HG02588 (cell line): ENCODE measurements around the gene FAM156A.
"Not testable (repeated sequence)": the region's sequence is repeated elsewhere in the genome, so short reads cannot be mapped to it uniquely, and the experiment has no call there.

ENCODE experiments used
- ATAC-seq: cut with Tn5 transposase; IDR thresholded peaks from one replicate; pipeline ENCODE4 v1.9.1; 2021; ENCODE audit warnings: mild to moderate bottlenecking, moderate library complexity; ENCODE audit not compliant: unreplicated experiment

The FAM156A gene, protein sequence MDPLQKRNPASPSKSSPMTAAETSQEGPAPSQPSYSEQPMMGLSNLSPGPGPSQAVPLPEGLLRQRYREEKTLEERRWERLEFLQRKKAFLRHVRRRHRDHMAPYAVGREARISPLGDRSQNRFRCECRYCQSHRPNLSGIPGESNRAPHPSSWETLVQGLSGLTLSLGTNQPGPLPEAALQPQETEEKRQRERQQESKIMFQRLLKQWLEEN

DNA sequence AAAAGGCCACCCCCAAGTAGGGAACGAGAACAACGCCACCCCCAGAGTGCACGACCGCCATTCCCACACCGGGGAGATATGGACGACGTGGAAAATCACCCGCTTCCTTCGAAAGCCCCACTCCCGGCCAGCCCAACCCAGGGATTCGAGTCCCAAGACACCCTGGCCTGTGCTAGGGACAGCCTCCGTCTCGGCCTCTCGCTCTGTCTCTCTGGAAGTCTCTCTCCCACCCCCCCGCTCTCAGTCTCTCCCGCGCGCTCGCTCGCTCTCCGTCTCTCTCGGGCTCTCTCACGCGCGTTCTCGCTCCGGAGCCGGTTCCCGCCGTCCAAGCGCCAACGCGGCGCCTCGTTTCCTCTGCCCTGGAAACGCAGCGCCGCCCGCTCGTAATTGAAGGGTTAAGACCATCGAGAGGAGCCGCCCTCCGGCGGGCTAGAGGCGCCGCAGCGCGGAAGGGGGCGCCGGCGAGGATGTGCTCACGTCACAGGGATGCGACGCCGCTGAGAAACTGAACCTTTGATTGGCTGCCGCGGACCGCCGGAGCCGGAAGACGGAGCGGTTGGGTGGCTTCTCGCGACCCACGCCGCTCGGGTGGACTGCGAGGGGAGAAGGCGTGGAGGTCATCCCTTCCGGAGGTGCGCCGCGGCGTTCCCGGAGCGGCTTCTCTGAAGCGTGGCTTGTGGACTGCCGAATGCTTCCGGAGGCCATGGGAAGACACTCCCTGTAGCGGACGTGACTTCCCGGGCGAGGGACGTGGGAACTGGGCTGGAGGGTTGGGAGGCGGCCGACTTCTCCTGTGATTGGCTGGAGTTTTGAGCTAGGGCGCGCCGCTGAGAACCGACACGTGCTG, at the start of gene FAM156A:
FAM156A (minus strand) TSS at position 406 of the 847 bp plus-strand sequence. CDS start 9,930 bp downstream, outside the sequence.
- ATAC-seq: peak; percentile 84

DNA sequence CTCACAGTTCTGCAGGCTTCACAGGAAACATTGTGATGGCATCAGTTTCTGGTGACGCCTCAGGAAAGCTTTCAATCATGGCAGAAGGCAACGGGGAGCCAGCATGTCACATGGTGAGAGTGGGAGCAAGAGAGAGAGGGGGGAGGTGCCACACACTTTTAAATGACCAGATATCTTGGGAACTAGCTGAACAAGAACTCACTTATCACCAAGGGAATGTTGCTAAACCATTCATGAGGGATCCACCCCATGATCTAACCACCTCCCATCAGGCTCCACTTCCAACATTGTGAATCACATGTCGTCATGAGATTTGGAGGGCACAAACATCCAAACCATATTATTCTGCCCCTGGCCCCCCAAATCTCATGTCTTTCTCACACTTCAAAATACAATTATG, 47.0 kb upstream of the FAM156A start:
- no peak for ATAC-seq

DNA sequence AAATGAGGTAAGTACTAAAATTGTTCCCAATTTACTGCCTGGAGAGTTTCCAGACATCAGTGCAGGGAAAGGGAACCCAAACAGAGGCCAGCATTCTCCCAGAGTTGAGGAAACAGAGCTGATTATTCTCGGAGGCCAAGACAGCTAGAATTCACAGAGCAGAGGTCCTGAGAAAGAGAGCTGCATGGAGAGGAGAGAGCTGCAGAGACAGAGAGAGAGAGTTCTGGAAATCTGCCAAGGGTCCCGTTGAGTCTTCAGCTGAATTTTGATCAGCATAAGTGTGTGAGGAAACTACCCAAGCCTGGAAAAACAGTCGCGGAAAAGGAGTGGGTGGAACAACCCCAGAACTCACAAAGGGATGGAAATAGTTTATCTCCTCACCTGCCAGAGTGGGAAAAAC, 46.5 kb upstream of the FAM156A start:
- no peak for ATAC-seq

DNA sequence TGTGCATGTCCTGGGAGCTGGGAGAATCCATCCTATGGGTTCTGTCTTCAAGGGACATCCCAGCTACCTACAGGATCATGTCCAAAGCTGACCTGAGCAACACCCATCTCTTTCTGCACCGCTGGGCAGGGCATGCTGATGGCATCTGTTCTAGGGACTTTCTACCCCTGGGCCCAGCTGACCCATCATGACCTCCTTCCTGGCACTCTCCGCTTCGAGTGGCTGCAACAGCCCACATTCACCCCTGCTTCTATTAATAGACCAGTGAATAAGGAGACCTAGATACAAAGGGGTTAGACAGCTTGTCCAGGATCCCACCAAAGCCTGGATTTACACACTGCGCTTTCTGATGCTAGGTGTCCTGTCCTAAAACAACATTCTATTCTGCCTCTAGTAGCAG, 45.7 kb upstream of the FAM156A start:
- ATAC-seq: no peak

DNA sequence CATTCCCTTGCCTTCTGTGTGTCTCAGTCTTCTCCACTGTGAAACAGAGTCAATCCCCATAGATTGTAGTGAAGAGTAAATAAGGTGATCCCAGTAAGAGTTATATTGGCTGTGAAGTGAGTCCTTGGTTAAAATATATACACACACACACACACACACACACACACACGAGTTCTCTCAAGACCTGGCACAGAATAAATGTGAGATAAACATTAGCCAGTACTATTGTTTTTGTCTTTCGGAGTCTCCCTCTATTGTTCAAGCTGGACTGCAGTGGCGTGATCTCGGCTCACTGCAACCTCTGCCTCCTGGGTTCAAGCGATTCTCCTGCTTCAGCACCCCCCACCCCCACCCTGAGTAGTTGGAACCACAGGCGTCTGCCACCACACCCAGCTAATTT, 44.8 kb upstream of the FAM156A start:
- ATAC-seq: no peak

DNA sequence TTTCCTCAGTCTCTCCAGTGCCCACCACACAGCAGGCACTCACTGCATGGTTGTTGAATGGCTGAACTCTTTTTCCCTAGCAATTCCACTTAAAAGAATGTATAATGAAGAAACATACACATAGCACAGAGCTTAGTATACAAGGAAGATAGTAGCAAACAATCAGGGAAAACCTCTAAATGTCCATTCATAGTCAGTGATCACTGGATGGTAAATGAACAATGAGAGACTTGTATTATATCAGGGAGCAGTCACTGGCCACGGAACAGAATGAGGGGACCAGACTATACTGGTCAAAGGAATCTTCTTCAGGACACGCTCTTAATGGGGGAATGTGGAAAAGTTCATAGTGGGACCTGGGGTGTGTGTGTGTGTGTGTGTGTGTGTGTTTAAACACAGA, 43.6 kb upstream of the FAM156A start:
- ATAC-seq: no peak

DNA sequence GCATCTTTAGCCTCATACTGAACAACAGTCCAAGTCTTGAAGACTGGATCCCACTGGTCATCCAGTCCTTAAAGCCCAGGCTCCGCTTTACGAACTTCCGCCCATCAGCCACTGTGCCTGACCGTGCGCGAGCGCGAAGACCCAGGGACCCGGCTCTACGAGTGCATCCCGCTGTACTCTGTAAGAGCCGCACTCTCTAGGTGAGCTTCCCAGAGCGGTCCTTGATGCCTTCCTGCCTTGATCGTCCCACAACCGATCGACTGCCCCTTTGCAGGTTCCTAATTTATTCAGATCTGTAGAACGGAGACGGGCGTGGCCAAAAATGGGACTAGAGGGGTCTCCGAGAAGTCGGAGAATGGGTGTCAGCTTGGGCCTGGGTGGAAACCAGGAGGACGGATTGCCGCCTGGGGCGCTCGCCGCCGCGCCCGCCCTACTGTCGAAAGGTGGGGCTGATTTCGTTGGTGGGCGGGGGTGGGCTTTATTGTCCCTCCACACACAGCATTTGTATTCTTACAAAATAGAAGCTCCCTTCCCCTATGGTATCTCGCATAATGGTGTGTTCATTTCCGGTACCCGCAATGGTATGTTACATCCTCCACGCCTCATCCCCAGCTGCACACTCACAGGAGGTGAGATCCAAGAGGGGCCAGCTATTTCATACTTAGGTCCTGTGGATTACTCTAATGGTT, 42.3 kb upstream of the FAM156A start:
- no peak for ATAC-seq

DNA sequence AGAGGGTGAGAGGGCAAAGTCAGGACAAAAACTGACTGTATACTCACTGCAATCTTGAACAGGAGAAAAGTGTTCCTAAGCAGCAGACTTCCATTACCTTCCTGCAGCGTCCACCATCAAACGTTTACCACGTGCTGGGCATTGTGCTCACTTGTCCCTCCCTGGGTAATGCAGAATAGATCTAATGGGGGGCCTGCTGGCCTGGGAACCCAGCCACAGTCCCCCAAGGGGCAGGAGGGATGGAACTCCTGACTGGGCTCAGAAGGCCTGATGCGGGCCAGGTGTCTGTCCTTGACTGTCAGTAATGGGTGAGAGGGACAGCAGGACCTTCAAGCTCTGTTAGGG, 37.6 kb upstream of the FAM156A start:
- ATAC-seq: no peak

DNA sequence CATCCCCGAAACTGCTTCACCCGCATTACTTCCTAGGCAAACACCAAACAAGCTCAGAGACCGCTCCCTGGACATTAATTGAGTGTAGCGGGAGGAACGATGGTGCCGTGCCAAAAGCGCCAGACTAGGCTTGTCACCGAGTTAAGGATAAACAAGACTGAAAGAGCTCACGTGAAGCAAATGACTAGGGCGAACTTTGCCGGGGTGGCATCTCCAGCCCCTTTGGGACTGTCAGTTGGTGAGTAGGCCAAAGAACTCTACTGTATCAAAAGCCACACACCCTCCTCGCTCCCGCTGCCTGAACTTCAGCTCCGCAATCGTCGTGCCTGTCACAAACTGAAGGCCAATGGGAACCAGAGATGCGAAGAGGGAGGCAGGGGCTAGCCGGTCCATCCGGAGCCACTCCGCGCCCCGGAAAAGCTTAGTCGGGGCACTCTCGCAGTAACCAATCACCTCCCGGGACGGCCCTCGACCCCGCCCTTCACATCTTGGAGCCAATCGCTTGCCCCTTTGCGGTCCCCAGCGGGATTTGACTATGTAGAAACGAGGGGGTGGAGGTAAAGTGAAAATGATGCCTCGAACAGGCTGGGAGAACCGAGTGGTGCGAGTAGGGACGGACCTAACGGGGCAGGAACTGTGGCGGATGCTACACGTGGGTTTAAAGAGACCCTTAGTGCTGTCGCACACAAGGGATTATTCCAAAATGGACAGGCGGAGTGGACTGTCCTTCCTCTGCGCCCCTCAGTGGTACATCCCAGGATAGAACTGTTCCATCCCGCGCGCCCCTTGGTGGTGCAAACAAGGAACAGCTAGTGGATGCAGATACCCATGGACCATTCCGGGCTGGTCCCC, 37.0 kb upstream of the FAM156A start:
- peak; percentile 99 for ATAC-seq

DNA sequence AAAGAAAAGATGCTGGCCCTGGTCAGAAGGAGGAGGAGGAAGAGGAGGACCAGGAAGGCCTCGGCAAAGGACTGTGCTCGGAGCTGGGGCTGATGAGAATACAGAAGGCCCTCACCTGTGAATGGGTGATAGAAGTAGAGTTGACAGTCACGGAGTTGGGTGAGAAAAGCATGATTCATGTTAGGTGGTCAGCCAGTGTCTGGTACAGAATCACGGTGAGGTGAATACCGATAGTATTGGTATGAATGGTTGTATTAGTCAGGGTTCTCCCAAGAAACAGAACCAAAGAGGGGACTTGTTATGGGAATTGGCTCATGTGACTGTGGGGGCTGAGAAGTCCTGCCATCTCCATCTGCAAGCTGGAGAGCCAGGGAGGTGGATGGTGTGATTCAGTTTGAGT, 32.5 kb upstream of the FAM156A start:
- ATAC-seq: no peak

DNA sequence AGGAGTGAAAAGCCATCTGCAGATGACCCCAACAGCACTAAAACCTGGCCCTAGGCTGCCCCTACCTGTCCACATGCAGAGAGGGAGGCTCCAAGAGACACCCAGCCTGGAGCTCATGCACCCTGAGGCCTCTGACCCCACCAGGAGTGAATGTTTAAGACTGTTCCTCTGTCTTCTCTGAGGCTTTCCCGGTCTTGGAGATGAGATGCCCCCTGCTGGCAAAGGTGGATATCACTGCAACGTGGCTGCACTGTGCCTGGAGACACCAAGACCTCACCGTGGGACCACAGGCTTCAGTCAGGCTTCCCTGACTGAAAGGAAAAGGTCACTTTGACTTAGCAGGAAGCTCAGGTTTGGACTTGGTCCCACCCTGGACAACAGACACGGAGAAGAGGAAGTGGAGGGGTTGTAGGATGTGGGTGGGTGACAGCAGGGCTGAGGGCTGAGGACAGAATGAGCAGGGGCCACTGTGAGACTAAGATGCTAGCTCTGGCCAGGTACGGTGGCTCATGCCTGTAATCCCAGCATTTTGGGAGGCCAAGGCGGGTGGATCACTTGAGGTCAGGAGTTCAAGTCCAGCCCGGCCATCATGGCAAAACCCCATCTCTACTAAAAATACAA, 31.8 kb upstream of the FAM156A start:
- ATAC-seq: peak; percentile 88

DNA sequence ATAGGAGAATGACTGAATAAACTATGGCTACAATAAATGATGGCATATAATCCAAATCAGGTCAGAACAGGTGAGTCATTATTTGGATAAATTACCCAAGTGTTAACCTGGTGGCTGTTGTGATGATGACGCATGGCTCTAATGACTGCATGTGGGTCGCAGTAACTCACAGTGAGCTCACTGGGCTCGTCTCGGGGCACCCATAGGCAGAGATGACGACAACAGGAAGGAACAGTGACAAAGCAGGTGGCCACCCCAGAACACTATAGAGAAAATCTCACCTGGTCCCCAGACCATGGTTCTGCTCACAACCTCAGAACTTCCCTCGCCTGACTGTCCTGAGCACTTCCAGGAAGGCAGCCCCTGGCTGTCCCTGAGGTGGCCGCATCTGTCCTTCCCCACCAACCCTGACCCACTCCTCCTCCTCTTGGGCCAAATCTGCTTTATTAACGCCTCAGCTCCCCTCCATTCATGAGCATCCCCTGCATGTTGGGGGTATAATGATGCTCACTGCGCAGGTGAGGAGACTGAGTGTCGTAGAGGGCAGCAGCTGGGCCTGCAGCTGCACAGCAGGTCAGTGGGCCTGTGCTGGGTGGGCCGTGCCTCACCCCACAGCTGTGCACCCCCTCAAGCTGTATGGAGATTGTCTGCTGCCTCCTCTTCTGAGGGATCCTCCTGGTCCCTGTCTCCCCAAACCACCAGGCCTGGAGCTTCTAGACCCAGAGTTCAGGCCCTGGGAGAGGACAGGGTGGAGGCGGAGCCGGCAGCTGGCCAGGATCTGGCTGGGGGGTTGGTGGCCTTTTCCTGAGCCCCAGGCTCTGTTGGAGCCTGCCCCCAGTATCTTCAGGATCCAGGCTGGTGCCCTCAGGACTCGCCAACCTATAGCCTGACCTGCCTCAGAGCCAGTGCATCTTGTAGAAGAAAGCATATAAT, 30.9 kb upstream of the FAM156A start:
- no peak for ATAC-seq

DNA sequence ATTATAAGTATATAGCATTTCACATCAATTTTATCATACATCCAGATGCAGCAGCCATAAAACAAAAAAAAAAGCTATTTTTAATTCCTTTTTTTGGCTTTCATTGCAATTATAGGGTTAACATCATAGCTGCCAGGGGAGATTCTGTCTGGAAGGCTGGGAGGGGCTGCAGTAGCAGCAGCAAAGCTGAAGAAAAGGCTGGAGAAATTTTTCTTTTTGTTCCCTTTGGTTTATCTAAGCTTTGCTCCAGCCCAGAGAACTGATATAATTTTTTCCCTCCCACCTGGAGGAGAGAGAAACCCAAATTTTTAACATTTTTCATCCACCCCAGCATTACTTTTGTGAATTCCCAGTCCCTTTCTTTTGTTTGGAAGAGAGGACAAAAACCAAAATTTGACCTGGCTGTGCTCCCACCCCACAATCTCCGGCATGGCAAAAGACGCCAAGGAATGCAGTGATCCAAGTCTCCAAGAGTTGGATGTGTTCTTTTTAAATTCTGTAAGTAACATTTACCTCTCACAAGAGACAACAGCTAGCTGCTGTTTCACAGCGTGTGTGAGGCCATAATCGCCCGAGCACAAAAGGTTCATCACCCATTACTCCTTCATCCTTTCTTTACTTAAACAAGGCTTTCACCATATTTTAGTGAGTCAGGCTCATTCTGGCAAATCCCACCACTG, 25.1 kb upstream of the FAM156A start:
- no peak for ATAC-seq

DNA sequence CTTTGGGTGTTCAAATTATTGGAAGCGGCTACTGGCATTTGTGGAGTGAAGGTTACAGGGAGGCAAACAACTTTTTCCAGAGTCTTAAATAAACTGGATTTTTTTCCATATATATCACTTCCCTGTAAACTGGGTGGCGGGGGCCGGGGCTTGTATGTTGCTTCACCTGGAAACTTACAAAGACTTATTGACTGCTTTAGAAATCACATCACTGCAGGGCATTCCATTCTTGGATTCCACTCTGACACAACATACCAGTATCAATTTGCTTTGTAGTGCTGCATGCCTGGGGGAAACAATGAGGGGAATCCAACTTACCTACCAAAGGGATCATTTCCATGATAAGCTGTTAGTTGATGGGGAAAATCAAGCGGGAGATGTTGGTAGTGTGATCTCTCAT, 21.7 kb upstream of the FAM156A start:
- no peak for ATAC-seq

DNA sequence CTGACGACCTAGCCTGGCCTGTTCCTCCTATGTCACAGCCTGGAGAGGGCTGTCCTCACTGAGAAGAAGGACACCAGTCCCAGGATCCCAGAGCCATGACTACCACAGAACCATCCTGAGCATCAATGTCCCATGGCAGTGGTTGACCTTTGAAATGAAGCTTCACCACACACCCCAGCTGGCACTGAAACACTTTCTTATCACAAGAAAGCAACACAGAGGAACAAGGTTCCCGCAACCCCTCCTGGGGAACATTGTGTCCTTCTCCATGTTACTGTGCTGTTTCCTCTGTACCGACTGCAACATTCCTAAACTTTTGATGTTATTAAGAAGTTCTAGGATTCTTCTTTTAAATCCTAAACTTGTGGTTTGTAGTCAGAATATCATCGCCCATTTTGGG, 21.2 kb upstream of the FAM156A start:
- ATAC-seq: no peak

DNA sequence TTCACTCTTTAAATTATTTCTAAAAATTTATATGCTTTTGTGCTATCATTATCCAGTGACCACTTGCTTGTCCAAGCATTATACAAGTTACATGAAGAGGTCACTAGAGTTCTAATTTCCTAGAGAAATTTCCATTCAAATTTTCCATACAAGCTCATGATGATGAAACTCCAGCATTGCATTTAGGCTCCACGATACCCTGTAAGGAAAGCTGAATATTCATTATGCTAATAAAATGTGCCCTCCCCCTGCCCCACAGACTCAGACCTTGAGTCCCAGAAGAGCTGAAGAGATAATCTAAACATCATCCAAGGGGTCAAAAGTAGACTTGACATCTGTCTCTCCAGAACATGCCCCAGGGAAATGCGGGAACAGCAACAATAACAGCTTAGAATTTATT, 19.6 kb upstream of the FAM156A start:
- no peak for ATAC-seq

DNA sequence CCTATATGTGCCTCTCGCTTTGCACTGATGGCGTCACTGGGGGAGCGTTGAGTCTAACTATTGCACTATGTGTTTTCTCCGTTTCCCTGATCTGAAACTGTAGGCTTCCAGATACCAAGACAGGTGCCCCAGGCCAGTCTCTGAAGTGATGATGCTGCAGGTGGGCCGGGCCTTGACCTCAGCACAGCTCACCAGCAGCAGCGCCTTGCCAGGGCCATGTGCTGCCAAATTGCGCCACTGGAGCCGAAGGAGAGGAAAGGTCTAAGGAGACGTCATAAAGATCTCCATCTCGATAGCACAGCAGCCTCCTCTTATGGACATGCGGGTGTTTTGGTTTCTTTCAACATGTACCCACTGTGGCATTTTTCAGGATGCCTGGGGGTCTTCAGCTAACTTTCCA, 17.3 kb upstream of the FAM156A start:
- not testable (repeated sequence) for ATAC-seq

DNA sequence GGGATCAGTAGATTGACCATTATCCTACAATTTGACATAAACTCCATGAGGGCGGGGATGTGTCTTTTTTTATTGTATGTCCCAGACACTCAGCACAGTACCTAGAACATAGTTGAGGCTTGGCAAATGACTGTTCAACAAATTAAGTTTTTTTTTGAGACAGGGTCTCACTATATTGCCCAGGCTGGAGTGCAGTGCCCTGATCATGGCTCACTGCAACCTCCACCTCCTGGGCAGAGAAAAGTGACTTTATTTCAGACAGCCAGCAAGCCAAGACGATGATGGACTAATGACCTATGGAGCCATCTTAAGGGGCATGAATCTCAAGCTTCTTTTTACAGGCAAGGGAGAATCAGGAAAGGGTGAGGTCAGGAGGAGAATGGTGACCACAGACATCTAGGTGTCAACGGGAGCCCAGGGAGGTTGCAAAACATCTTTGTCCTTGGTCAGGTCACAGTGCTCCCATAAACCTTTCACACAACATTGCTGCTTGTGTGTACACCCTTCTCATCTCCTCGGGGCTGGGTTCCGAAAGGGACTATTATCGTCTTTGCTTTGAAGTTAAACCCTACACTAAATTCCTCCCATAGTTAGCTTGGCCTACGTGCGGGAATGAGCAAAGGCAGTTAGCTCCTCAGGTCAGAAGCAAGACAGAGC, 16.1 kb upstream of the FAM156A start:
- ATAC-seq: not testable (repeated sequence)
